ENCODE data around the gene OPA1. TPM values are rescaled to one million over a fixed set of nuclear protein-coding genes. Genes with fewer than 3 reads are reported as not detected.
A peak's percentile ranks its signal among the peaks of the same experiment; 100 is the strongest.

OPA1 gene
- total and polyA plus RNA-seq, 2 of the 13 experiments (the other 11 are each of a cell fraction or from before 2014, with no cell fraction given): 26.7 to 78.5 TPM

GRCh38 chr3:193737191-193737751, 144.3 kb downstream of the OPA1 start:
- H3K27ac ChIP-seq (ENCODE audit: extremely low read length, insufficient read depth, low read length): no peak overlapping the region
- no peaks in the 10 kb centered on the region for H4K20me1 ChIP-seq (ENCODE audit: insufficient read depth, low read length)
- ATAC-seq (peak; percentile 63), DNase-seq (ENCODE audit: low spot score) (no peak), FAIRE-seq (no peak)
- TF ChIP-seq SALL1 (CRISPR knock-in tag; IDR thresholded peaks at IDR 0.05) (peak; percentile 9; the same call in 1 of the 2 replicates), AHDC1 (CRISPR knock-in tag; IDR thresholded peaks at IDR 0.05; ENCODE audit: borderline replicate concordance) (0 out of 2 replicates have a peak, but pooled peaks have one; percentile 20), HNF4A (CRISPR knock-in tag; IDR thresholded peaks at IDR 0.05) (peak; percentile 16; the same call in 1 of the 2 replicates), KDM5B (CRISPR knock-in tag; IDR thresholded peaks at IDR 0.05; ENCODE audit: borderline replicate concordance) (peak; percentile 34; the same call in 1 of the 2 replicates), ZFX (CRISPR knock-in tag; IDR thresholded peaks at IDR 0.05; ENCODE audit: low read depth) (peak; percentile 42; the same call in 1 of the 2 replicates), ZSCAN31 (CRISPR knock-in tag; IDR thresholded peaks at IDR 0.05; ENCODE audit: low read depth) (no peak), ZC3H13 (CRISPR knock-in tag; IDR thresholded peaks at IDR 0.05) (no peak)
- no peaks in the 10 kb centered on the region for H3K79me2 ChIP-seq (ENCODE audit: insufficient read depth, low read length)
- peak overlapping the region; percentile 31; the same call in 1 of the 2 replicates for H3K9ac ChIP-seq (ENCODE audit: insufficient read depth, low read depth, low read length)
- no TSS peak for BruUV-seq (replicated peaks)
- peak overlapping the region; percentile 44 for H2AFZ ChIP-seq (ENCODE audit: low read length)
- in situ Hi-C loops (cut with HindIII; ENCODE audit: extremely low pct_ligation_motif_present, low pct_unique_long_range_greater_than_20kb) (no loop called here), intact Hi-C loops (cut with micrococcal nuclease; ENCODE audit: unreplicated experiment) (no loop called here)
- ChIA-PET CTCF (ENCODE audit: low intra/inter-chr PET ratio, low total read pairs) (no interaction called here), POLR2A (no interaction called here)
- no peaks in the 10 kb centered on the region for H3K27me3 ChIP-seq (ENCODE audit: control insufficient read depth in 1 of 2, insufficient read depth in 2 of 2, low read length in 2 of 2)
- H3K4me2 ChIP-seq (ENCODE audit: low read depth, low read length): peak overlapping the region; percentile 66
- H3K36me3 ChIP-seq (replicated peaks in 1 of 2; ENCODE audit: control insufficient read depth in 1 of 2, insufficient read depth in 2 of 2, low read length in 2 of 2): no peaks in the 10 kb centered on the region
- H3K4me3 ChIP-seq (replicated peaks in 1 of 3; ENCODE audit: insufficient read depth in 1 of 3, low read depth in 2 of 3, low read length in 3 of 3): peak overlapping the region in 1 of 3 experiments; percentile 40; a peak in 2 of 6 replicates
- H3K9me3 ChIP-seq (ENCODE audit: low read length): no peaks in the 10 kb centered on the region
- 29% methylated on average over 17 of the region's 17 CpGs for WGBS (ENCODE audit: low lambda C conversion rate)
- peaks cover 36% of the 10 kb centered on the region for H3K4me1 ChIP-seq (ENCODE audit: insufficient read depth, low read length)
